GM21390 (cell line): ENCODE results near the gene CAPSL.
"Not testable (repeated sequence)": the region's sequence is repeated elsewhere in the genome, so short reads cannot be mapped to it uniquely, and the experiment has no call there.

Source experiments
- ATAC-seq: cut with Tn5 transposase; IDR thresholded peaks from one replicate; pipeline ENCODE4 v1.9.1; 2021; ENCODE audit not compliant: unreplicated experiment

The CAPSL gene

DNA sequence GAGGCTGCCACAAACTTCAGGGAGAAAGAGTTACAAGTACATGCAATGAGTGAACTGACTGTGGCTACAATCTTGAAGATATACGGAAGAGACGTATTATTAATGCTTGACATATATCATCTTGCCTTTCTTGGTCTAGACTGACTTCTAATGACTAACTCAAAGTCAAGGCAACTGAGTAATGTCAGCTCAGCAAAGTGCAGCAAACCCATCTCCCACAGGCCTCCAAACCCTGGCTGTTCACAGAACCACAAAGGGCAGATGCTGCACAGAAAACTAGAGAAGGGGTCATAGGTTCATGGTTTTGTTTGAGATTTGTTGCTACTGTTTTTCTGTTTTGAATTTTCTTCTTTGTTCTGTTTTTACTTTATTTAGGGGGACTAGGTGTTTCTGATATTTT lies 60.8 kb downstream of the CAPSL start:
- ATAC-seq, result no peak

DNA sequence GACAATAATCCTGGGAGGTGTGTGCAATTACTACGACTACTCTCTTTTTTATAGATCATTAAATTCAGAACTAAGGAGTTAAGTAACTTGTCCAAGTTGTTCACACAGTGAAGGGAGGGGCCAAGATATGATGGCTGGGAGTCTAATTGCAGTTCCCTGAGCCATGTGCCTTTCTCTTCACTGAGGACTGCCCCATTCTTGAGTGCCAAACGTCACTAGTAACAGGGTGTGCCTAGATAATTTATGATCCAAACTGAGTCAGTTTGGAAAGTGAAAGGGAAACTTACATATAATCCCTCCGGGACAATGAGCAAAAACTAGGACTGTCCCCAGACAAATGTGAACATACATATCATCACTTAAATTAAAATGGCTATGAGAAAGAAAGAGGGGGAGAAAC lies 61.5 kb downstream of the CAPSL start:
- no peak for ATAC-seq

DNA sequence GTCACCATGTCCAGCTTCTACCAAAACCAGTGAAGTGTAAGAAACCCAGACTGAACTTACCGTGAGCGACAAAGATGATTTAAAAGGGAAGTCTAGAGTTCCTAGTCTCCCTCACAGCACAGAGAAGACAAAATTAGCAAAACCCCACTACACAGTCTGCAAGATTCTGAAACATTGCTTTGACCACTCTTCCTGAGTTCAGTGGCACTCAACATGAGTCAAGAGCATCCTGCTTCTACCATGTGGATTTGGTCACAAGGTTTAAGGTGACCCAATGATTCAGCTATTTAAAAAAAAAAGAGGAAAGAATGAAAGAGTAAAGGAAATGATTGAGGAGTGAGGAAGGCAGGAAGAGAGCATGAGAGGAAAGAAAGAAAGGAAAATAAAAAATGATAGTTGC lies 62.0 kb downstream of the CAPSL start:
- ATAC-seq, result no peak

DNA sequence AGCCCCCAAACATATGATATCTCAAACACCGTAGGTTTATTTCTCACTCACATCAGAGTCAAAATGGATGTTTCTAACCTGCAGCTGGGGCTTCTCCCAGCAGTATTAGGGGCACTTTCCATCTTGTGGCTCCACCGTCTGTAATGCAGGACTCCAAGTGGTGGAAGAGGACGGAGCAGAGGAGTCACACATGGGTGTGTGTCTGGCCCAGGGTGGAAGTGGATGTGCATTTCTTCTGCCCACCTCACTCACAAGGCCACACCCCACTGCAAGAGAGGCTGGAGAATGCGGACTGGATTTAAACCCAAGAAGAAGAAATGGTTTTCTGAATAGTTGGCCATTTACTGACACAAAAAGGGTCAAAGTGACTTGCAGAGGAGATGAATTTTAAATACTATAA lies 67.8 kb downstream of the CAPSL start:
- no peak for ATAC-seq

DNA sequence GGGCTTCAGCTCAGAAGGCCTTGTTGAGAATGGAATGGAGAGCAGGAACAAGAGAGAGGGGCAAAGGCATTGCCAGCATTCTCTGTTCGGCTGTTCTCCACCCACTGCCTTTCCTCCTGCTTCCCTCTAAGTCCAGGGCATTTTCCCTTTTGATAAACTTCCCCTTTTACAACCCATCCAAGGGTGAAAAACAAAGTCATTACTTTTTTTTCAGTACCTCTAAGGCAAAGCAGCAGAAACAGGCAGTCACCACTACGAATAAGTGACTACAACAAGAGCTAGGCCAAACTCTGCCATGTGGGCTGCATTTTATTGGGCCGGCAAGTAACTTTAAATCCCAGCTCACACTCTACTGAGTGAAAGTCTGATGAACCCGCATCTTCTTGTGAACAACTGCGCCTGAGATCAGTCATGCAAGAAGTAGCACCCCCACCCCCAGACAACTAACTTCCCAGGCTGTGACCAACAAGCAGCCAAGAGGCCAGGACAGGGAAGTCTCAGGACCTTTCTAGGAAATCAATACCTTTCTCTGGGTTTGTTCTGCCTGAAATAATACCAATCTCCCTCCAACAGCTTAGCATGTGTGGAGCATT lies 68.6 kb downstream of the CAPSL start:
- no peak for ATAC-seq

DNA sequence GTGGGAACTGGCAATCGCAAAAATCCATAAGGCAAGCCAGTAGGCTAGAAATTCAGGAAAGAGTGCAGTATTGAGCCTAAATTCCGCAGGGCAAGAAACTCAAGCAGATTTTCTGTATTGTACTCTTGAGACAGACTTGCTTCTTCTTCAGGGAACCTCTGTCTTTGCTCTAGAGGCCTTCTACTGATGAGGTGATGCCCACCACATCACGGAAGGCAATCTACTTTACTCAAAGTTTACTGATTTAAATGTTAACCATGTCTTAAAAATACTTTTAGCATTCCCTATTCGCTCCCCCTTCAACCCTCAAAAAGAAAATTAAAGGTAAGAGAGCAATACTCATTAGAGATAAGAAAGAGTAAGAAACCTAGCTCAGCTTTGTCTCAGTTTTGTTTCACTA lies 70.4 kb downstream of the CAPSL start:
- ATAC-seq, result no peak

DNA sequence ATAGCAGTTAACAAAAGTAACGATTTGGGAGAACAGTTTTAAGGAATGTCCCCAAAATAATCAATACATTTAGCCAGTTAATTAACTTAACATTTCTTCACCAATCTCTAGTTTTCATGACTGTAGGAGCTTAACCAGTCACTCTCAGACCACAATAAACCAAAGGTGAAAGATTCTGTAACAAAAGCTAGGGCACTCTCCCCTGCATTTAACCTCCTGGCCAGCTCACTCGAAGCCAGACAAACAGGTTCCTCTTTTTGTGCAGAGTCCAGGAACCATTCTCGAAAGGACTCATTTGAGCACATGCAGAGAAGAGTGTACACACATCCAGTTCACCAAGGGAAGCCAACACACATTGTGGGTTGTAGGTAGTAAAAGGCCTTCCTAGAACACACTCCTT lies 75.3 kb downstream of the CAPSL start:
- no peak for ATAC-seq

DNA sequence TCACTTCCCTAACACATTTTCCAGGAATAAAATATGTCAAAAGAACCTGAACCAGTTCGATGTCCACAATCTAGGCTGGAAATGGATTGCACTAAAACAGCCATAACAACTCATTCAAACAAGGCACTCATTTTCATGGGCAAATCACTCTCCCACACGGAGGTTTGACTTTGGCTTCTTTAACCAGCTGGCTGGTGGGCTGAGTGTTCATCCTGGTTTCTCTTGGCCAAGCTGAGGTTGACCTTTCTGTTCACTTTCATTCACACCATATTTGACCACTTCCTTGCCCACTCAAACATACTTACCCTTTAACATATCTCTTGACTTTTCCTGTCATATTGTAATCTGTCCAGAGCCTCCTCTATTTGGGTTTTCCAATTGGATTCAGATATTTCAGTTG lies 76.3 kb downstream of the CAPSL start:
- ATAC-seq, result no peak

DNA sequence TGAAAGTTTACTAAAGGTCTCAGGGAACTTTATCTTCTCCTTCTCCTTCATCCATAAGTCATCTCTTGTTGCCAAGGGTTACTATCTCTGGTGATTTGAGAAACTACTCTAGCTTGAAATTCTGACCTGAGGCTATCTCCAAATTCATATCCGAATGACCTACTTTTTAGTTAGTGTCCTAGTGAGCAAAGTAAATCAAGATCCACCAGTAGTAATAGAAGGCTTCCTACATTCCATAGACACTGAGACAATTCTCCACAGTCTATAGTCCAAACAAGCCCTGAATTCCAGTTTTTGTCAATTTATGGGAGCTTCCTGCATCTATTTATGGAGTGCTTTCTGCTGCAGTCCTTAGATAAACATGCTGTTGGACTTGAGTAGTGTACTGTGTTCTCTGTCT lies 76.7 kb downstream of the CAPSL start:
- no peak for ATAC-seq

DNA sequence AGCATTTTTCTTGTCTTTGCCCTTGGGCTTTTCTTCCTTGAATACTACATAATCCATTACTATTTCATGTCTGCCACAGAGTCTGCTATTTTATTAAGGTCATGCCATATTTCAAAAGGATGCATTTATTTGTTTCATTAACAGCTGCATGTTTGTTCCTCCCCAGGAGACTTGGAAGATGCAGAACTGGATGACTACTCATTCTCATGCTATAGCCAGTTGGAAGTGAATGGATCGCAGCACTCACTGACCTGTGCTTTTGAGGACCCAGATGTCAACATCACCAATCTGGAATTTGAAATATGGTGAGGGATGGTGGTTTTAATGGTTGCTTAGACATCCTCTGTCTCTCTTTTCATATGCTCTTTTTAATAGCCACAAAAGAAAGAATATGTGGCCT lies 77.7 kb downstream of the CAPSL start:
- no peak for ATAC-seq

DNA sequence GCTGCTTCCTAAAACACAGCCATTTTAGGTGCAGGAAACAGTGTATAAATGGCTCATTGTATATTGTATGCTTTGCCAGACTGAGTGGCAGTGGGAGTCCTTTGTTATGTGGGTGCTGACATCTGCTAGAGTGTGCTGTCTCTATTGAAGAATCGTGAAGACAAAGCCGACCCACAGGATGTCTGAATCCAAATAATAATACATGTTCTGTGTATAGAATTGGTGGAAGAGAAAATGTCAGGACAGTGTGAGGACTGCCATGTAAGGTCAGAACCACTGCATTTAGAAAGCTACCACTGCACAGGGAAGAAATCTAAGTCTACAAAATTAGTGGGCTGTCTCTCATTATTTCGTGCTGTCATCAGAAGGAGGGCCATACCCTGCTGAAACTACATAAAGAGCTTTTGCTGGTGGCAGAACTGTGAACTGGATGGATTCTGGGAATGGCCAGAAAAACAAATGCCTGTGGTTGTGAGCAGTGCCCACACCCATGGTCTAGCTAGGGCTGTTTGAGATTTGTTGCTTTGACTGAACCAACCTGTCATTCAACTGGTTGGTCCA lies 79.2 kb downstream of the CAPSL start:
- ATAC-seq, result no peak

DNA sequence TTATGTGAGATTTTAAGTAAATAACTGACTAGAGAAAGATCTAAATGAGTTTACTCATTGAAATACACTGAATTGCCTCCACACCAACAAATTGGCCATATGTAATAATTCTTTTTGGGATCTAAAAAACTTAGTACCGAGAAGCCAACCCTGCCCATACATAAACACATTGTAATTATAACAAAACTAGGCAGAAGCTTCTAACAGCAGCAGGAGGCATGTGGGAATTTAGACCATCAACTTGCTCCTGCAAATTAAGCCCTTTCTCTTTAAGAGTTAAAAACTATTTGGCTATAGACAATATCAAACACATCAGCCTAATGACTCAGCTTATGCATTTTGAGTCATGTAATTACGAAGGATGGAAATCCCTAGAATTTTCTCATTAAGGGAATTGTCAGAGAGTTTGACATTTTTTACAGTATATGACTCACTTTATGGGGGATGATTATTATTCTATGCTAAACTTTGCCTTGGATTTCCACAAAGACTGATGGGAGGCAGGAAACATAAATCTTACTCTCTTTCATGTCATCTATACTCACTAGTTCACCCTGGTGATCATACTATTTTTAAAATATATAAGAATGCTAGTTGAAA lies 80.7 kb downstream of the CAPSL start:
- ATAC-seq, result no peak

DNA sequence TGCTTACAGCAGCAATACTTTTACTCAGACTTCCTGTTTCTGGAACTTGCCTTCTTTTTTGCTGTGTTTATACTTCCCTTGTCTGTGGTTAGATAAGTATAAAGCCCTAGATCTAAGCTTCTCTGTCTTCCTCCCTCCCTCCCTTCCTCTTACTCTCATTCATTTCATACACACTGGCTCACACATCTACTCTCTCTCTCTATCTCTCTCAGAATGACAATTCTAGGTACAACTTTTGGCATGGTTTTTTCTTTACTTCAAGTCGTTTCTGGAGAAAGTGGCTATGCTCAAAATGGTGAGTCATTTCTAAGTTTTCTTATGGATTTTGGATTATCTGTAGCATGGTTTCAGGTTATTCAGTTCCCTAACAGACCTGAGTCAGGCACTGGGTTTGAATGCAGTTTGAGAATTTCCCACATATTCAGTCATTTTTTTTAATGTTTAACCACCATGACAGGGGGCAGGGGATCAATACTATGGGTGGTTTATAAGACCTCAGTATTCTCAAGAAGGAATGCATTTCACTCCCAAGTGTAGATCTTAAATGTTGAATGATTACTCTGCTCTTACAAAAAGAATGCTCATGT lies 81.6 kb downstream of the CAPSL start, which contains the start of gene IL7R:
Gene IL7R, plus strand, starts transcription at position 127 of the 587 bp plus-strand sequence. Its CDS starts 87 bp downstream, at position 214.
- no peak for ATAC-seq

DNA sequence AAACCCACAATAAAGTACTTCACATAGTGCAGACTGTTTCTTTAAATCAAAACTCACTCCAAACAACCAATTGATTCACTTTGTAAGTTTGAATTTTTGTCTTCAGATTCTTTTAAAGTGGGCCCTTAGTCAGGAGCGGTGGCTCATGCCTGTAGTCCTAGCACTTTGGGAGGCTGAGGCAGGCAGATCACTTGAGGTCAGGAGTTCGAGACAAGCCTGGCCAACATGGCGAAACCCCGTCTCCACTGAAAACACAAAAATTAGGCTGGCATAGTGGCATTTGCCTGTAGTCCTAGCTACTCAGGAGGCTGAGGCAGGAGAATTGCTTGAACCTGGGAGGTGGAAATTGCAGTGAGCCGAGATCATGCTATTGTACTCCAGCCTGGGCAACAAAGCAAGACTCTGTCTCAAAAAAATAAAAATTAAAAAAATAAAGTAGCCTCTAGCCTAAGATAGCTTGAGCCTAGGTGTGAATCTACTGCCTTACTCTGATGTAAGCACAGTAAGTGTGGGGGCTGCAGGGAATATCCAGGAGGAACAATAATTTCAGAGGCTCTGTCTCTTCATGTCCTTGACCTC lies 82.1 kb downstream of the CAPSL start:
- ATAC-seq, result not testable (repeated sequence)

DNA sequence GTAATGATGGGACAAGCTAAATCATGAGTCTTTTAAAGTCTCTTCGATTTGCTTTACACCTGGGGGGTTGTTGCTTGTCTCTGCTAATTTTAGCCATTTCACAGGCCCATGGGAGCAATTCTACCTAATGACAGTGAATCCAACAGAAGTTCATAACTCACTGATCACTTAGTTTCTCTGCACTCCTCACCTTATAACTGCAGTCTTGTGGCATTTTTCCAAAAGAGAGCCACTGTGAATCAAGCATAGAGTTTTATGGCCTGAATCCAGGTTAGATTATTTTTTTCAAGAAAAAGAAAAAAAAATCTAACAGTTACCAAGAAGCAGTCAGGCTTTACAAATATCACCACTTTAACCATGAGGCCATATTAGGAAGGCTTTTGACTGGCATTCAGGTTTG lies 83.2 kb downstream of the CAPSL start:
- ATAC-seq, result no peak
